ENCODE data around the gene SERAC1.

SERAC1 gene

DNA sequence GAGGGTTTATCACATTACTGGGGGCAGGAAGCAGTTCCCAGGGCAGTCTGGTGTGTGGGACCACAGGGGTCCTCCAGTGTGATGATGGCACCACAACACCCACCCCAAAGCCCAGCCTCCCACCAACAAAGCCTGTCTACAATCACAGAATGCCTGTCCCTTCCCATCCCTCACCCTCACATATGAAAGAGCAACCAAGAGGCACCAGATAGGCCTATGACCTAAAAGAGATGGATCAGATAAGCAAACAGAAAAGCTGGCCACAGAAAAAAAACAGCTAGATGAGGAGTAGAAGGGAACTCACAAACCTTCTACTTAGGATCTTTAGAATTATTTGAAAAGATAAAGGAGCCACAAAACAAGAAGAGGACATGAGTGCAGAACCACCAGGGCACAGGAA lies 54.3 kb downstream of the SERAC1 start:
- Mint-ChIP-seq H3K4me3 (no peak overlapping the region), H3K4me1 (peaks cover 5% of the 10 kb centered on the region), H3K9me3 (no peaks in the 10 kb centered on the region), H3K36me3 (ENCODE audit: low read depth) (peaks cover 48% of the 10 kb centered on the region), H3K27ac (no peak overlapping the region), H3K27me3 (ENCODE audit: low read depth) (no peaks in the 10 kb centered on the region)
- TF ChIP-seq, protein P1, sequence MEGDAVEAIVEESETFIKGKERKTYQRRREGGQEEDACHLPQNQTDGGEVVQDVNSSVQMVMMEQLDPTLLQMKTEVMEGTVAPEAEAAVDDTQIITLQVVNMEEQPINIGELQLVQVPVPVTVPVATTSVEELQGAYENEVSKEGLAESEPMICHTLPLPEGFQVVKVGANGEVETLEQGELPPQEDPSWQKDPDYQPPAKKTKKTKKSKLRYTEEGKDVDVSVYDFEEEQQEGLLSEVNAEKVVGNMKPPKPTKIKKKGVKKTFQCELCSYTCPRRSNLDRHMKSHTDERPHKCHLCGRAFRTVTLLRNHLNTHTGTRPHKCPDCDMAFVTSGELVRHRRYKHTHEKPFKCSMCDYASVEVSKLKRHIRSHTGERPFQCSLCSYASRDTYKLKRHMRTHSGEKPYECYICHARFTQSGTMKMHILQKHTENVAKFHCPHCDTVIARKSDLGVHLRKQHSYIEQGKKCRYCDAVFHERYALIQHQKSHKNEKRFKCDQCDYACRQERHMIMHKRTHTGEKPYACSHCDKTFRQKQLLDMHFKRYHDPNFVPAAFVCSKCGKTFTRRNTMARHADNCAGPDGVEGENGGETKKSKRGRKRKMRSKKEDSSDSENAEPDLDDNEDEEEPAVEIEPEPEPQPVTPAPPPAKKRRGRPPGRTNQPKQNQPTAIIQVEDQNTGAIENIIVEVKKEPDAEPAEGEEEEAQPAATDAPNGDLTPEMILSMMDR (IDR thresholded peaks at IDR 0.05; ENCODE audit: unreplicated experiment in 3 of 3) = no peak

GRCh38 chr6:158111987-158112386 lies 56.1 kb downstream of the SERAC1 start:
- Mint-ChIP-seq H3K27me3 (ENCODE audit: low read depth) (no peaks in the 10 kb centered on the region), H3K36me3 (ENCODE audit: low read depth) (peaks cover 46% of the 10 kb centered on the region), H3K9me3 (no peaks in the 10 kb centered on the region), H3K27ac (no peak overlapping the region), H3K4me3 (no peak overlapping the region), H3K4me1 (peaks cover 5% of the 10 kb centered on the region)
- TF ChIP-seq, protein P1 (IDR thresholded peaks at IDR 0.05; ENCODE audit: unreplicated experiment in 3 of 3) = no peak

- no peak overlapping the region for H3K27ac Mint-ChIP-seq
- no peaks in the 10 kb centered on the region for H3K27me3 Mint-ChIP-seq (ENCODE audit: low read depth)
- TF ChIP-seq, protein P1 (IDR thresholded peaks at IDR 0.05; ENCODE audit: unreplicated experiment in 3 of 3) = no peak
- H3K4me1 Mint-ChIP-seq = peaks cover 5% of the 10 kb centered on the region
- no peak overlapping the region for H3K4me3 Mint-ChIP-seq
- peaks cover 40% of the 10 kb centered on the region for H3K36me3 Mint-ChIP-seq (ENCODE audit: low read depth)
- no peaks in the 10 kb centered on the region for H3K9me3 Mint-ChIP-seq
Measured at GRCh38 chr6:158110986-158111385, 57.1 kb downstream of the SERAC1 start.

DNA sequence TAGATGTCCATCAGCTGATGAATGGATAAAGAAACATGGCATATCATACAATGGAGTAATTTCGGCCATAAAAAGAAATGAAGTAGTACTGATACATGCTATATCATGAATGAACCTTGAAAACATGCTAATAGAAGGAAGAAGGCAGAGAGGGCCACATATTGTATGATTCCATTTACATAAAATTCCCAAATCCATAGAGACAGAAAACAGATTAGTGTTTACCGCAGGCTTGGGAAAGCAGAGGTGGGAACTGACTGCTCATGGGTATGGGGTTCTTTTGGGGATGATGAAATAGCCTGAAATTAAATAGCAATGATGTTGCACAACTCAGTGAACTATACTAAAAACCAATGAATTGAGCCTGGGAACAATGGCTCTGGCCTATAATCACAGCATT lies 58.3 kb downstream of the SERAC1 start:
- TF ChIP-seq, protein P1 (IDR thresholded peaks at IDR 0.05; ENCODE audit: unreplicated experiment in 3 of 3) = no peak
- no peak overlapping the region for H3K4me3 Mint-ChIP-seq
- H3K27me3 Mint-ChIP-seq (ENCODE audit: low read depth) = no peaks in the 10 kb centered on the region
- H3K4me1 Mint-ChIP-seq = peaks cover 5% of the 10 kb centered on the region
- H3K9me3 Mint-ChIP-seq = no peaks in the 10 kb centered on the region
- H3K36me3 Mint-ChIP-seq (ENCODE audit: low read depth) = peaks cover 39% of the 10 kb centered on the region
- no peak overlapping the region for H3K27ac Mint-ChIP-seq

GRCh38 chr6:158104696-158105095 lies 63.4 kb downstream of the SERAC1 start:
- Mint-ChIP-seq H3K36me3 (ENCODE audit: low read depth) (peaks cover 16% of the 10 kb centered on the region), H3K27ac (no peak overlapping the region), H3K9me3 (no peaks in the 10 kb centered on the region), H3K27me3 (ENCODE audit: low read depth) (no peaks in the 10 kb centered on the region), H3K4me1 (no peaks in the 10 kb centered on the region), H3K4me3 (no peak overlapping the region)
- TF ChIP-seq, protein P1 (IDR thresholded peaks at IDR 0.05; ENCODE audit: unreplicated experiment in 3 of 3) = no peak

DNA sequence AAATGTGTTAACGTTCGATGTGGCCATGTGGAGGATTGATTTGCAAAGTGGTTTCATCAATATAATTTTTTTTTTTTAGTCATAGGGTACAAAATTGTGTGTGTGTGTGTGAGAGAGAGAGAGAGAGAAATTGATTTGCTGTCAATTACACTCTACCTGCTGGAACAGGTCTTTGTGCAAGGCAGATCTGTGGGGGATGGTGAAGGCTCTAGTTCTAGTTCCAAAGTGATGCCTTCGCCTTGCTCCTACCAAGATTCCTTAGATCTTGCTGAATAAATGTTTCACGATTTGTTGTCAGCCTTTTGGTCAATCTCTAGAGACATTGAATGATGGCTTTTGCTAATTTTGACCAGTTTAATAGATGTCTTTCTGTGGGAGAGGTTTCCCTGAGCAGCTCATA lies 64.8 kb downstream of the SERAC1 start:
- Mint-ChIP-seq H3K9me3 (no peaks in the 10 kb centered on the region), H3K27me3 (ENCODE audit: low read depth) (no peaks in the 10 kb centered on the region), H3K36me3 (ENCODE audit: low read depth) (peaks cover 8% of the 10 kb centered on the region), H3K4me3 (no peak overlapping the region), H3K27ac (no peak overlapping the region), H3K4me1 (no peaks in the 10 kb centered on the region)
- TF ChIP-seq, protein P1 (IDR thresholded peaks at IDR 0.05; ENCODE audit: unreplicated experiment in 3 of 3) = no peak

Measured in nephron (organoid).